ENCODE measurements around the gene STAB2.

STAB2 gene

GRCh38 chr12:103762473-103762872, 175.4 kb downstream of the STAB2 start:
- H3K36me3 ChIP-seq (ENCODE audit: low read depth): peaks cover 18% of the 10 kb centered on the region
- H3K9me3 ChIP-seq (ENCODE audit: severe bottlenecking): no peaks in the 10 kb centered on the region
- no peak for DNase-seq (ENCODE audit: low spot score)
- H3K27ac ChIP-seq (ENCODE audit: poor library complexity, severe bottlenecking): no peak overlapping the region
- H3K4me3 ChIP-seq (ENCODE audit: severe bottlenecking): no peak overlapping the region
- no peak for ATAC-seq (ENCODE audit: low read depth)
- no peaks in the 10 kb centered on the region for H3K4me1 ChIP-seq (ENCODE audit: insufficient read depth, poor library complexity, severe bottlenecking)
- TF ChIP-seq CTCF (IDR thresholded peaks at IDR 0.05; ENCODE audit: poor library complexity, severe bottlenecking): no peak
- no peaks in the 10 kb centered on the region for H3K27me3 ChIP-seq (ENCODE audit: insufficient read depth, poor library complexity, severe bottlenecking)

- Histone ChIP-seq H3K27ac (ENCODE audit: poor library complexity, severe bottlenecking) (no peak overlapping the region), H3K27me3 (ENCODE audit: insufficient read depth, poor library complexity, severe bottlenecking) (no peaks in the 10 kb centered on the region), H3K4me1 (ENCODE audit: insufficient read depth, poor library complexity, severe bottlenecking) (no peaks in the 10 kb centered on the region), H3K36me3 (ENCODE audit: low read depth) (peaks cover 27% of the 10 kb centered on the region), H3K4me3 (ENCODE audit: severe bottlenecking) (no peak overlapping the region), H3K9me3 (ENCODE audit: severe bottlenecking) (no peaks in the 10 kb centered on the region)
- ATAC-seq (ENCODE audit: low read depth) (no peak), DNase-seq (ENCODE audit: low spot score) (no peak)
- TF ChIP-seq CTCF (IDR thresholded peaks at IDR 0.05; ENCODE audit: poor library complexity, severe bottlenecking): no peak
Observed at GRCh38 chr12:103765322-103765721, 178.2 kb downstream of the STAB2 start.

- no peak for ATAC-seq (ENCODE audit: low read depth)
- no peak for TF ChIP-seq CTCF (IDR thresholded peaks at IDR 0.05; ENCODE audit: poor library complexity, severe bottlenecking)
- Histone ChIP-seq H3K9me3 (ENCODE audit: severe bottlenecking) (no peaks in the 10 kb centered on the region), H3K27me3 (ENCODE audit: insufficient read depth, poor library complexity, severe bottlenecking) (no peaks in the 10 kb centered on the region), H3K36me3 (ENCODE audit: low read depth) (peaks cover 34% of the 10 kb centered on the region), H3K27ac (ENCODE audit: poor library complexity, severe bottlenecking) (no peak overlapping the region), H3K4me1 (ENCODE audit: insufficient read depth, poor library complexity, severe bottlenecking) (no peaks in the 10 kb centered on the region), H3K4me3 (ENCODE audit: severe bottlenecking) (no peak overlapping the region)
- DNase-seq (ENCODE audit: low spot score): no peak
Observed at GRCh38 chr12:103766028-103766427, 179.0 kb downstream of the STAB2 start.

- peak; percentile 7 for TF ChIP-seq CTCF (IDR thresholded peaks at IDR 0.05; ENCODE audit: poor library complexity, severe bottlenecking)
- Histone ChIP-seq H3K4me1 (ENCODE audit: insufficient read depth, poor library complexity, severe bottlenecking) (no peaks in the 10 kb centered on the region), H3K36me3 (ENCODE audit: low read depth) (peaks cover 33% of the 10 kb centered on the region), H3K4me3 (ENCODE audit: severe bottlenecking) (no peak overlapping the region), H3K27me3 (ENCODE audit: insufficient read depth, poor library complexity, severe bottlenecking) (no peaks in the 10 kb centered on the region), H3K27ac (ENCODE audit: poor library complexity, severe bottlenecking) (no peak overlapping the region), H3K9me3 (ENCODE audit: severe bottlenecking) (no peaks in the 10 kb centered on the region)
- ATAC-seq (ENCODE audit: low read depth) (peak; percentile 31; the same call in 2 of the 3 replicates), DNase-seq (ENCODE audit: low spot score) (no peak)
Observed at GRCh38 chr12:103768467-103769123, 181.5 kb downstream of the STAB2 start.

- Histone ChIP-seq H3K27ac (ENCODE audit: poor library complexity, severe bottlenecking) (no peak overlapping the region), H3K27me3 (ENCODE audit: insufficient read depth, poor library complexity, severe bottlenecking) (no peaks in the 10 kb centered on the region), H3K36me3 (ENCODE audit: low read depth) (peaks cover 32% of the 10 kb centered on the region), H3K4me3 (ENCODE audit: severe bottlenecking) (no peak overlapping the region), H3K4me1 (ENCODE audit: insufficient read depth, poor library complexity, severe bottlenecking) (no peaks in the 10 kb centered on the region), H3K9me3 (ENCODE audit: severe bottlenecking) (no peaks in the 10 kb centered on the region)
- DNase-seq (ENCODE audit: low spot score) (no peak), ATAC-seq (ENCODE audit: low read depth) (no peak)
- no peak for TF ChIP-seq CTCF (IDR thresholded peaks at IDR 0.05; ENCODE audit: poor library complexity, severe bottlenecking)
Observed at GRCh38 chr12:103769240-103769945, 182.3 kb downstream of the STAB2 start.

Measured in RWPE2 (cell line).